ENCODE measurements around the gene REXO4.
"Not testable (repeated sequence)": the region's sequence is repeated elsewhere in the genome, so short reads cannot be mapped to it uniquely, and the experiment has no call there.

The REXO4 gene

GRCh38 chr9:133420392-133420827 lies 2.6 kb upstream of the REXO4 start:
- DNase-seq (ENCODE audit: low read depth) = no peak

- no peak for DNase-seq (ENCODE audit: low read depth)
Observed at GRCh38 chr9:133419005-133419404, 1.2 kb upstream of the REXO4 start.

GRCh38 chr9:133415170-133415569 lies 2.6 kb downstream of the REXO4 start:
- no peak for DNase-seq (ENCODE audit: low read depth)

- no peak for DNase-seq (ENCODE audit: low read depth)
Observed at GRCh38 chr9:133408042-133408441, 9.8 kb downstream of the REXO4 start.

GRCh38 chr9:133406480-133407307 lies 11.1 kb downstream of the REXO4 start:
- no peak for DNase-seq (ENCODE audit: low read depth)

- DNase-seq (ENCODE audit: low read depth) = no peak
Observed at GRCh38 chr9:133405508-133406438, 12.0 kb downstream of the REXO4 start.

GRCh38 chr9:133404454-133405002 lies 13.3 kb downstream of the REXO4 start:
- no peak for DNase-seq (ENCODE audit: low read depth)

GRCh38 chr9:133403766-133404453 lies 13.9 kb downstream of the REXO4 start:
- no peak for DNase-seq (ENCODE audit: low read depth)

GRCh38 chr9:133402689-133403088 lies 15.1 kb downstream of the REXO4 start:
- DNase-seq (ENCODE audit: low read depth) = no peak

GRCh38 chr9:133401588-133401987 lies 16.2 kb downstream of the REXO4 start:
- DNase-seq (ENCODE audit: low read depth) = no peak

- no peak for DNase-seq (ENCODE audit: low read depth)
Observed at GRCh38 chr9:133400292-133400691, 17.5 kb downstream of the REXO4 start.

- no peak for DNase-seq (ENCODE audit: low read depth)
Observed at GRCh38 chr9:133397895-133398294, 19.9 kb downstream of the REXO4 start.

GRCh38 chr9:133397370-133397769 lies 20.4 kb downstream of the REXO4 start:
- DNase-seq (ENCODE audit: low read depth) = no peak

- DNase-seq (ENCODE audit: low read depth) = no peak
Observed at GRCh38 chr9:133396952-133397351, 20.9 kb downstream of the REXO4 start.

GRCh38 chr9:133394687-133395271 lies 23.0 kb downstream of the REXO4 start:
- DNase-seq (ENCODE audit: low read depth) = no peak

GRCh38 chr9:133393399-133393798 lies 24.4 kb downstream of the REXO4 start:
- no peak for DNase-seq (ENCODE audit: low read depth)

GRCh38 chr9:133392308-133392707 lies 25.5 kb downstream of the REXO4 start:
- DNase-seq (ENCODE audit: low read depth) = not testable (repeated sequence)

- not testable (repeated sequence) for DNase-seq (ENCODE audit: low read depth)
Observed at GRCh38 chr9:133391449-133391848, 26.4 kb downstream of the REXO4 start.

- DNase-seq (ENCODE audit: low read depth) = no peak
Observed at GRCh38 chr9:133390713-133391112, 27.1 kb downstream of the REXO4 start.

- no peak for DNase-seq (ENCODE audit: low read depth)
Observed at GRCh38 chr9:133389562-133389961, 28.2 kb downstream of the REXO4 start.

- no peak for DNase-seq (ENCODE audit: low read depth)
Observed at GRCh38 chr9:133389025-133389557, 28.7 kb downstream of the REXO4 start.
